ENCODE measurements around the gene NDRG4.
A peak's percentile ranks its signal among the peaks of the same experiment; 100 is the strongest.

Gene NDRG4

DNA sequence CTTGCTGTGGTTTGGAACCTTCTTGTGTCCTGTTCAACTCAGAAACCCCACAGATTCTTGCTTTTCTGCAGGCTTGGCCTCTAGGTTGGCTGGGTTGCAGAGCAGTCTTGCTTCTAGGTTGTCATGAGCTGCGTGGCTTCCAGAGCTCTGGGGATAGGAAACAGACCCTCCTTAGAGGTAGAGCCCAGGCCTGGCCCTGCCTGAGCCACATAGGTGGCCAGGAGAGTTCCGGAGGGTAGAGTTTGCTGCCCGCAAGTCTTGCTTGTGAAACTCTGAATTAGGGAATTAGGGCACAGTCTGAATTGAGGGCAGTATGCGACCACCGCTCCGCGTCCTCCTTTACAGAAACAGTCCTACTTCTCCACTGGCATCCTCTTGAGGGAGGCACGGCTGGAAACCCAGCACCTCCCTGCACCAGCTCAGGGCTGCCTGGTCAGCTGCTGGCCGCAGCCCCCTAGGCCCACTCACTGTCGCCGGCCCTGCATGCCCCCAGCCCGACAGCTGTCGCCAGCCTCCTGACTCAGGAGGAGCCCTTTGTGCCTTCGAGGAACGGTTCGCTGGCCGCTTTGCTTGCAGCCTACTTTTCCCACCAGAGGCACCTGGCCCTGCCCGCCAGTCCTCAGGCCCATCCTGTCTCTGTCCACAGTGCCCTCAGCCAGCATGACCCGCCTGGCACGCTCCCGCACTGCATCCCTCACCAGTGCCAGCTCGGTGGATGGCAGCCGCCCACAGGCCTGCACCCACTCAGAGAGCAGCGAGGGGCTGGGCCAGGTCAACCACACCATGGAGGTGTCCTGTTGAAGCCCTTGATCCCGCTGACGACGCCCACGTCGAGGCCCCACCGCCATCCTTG, 11.1 kb downstream of the NDRG4 start:
- Histone ChIP-seq H4K20me1 (ENCODE audit: control insufficient read depth, insufficient read depth, low read depth, low read length) (peaks cover 7% of the 10 kb centered on the region; the same call in 1 of the 2 replicates), H3K79me2 (ENCODE audit: control insufficient read depth, low read length) (peaks cover 41% of the 10 kb centered on the region), H3F3A (ENCODE audit: control insufficient read depth, insufficient read depth) (peaks cover 8% of the 10 kb centered on the region), H3K4me2 (ENCODE audit: low read length) (no peak overlapping the region), H3K4me3 (ENCODE audit: low read length) (no peak overlapping the region), H3K9me2 (replicated peaks; ENCODE audit: control insufficient read depth, low read length) (no peaks in the 10 kb centered on the region), H3K36me3 (ENCODE audit: control insufficient read depth, low read length) (peaks cover 25% of the 10 kb centered on the region), H3K27me3 (ENCODE audit: control insufficient read depth, low read length) (no peaks in the 10 kb centered on the region), H3K4me1 (ENCODE audit: control insufficient read depth, low read length) (peaks cover 26% of the 10 kb centered on the region), H3K9me3 (ENCODE audit: control insufficient read depth, insufficient read depth, low read length) (no peaks in the 10 kb centered on the region), H3K27ac (ENCODE audit: low read depth, low read length) (no peak overlapping the region)
- TF ChIP-seq, protein P1, sequence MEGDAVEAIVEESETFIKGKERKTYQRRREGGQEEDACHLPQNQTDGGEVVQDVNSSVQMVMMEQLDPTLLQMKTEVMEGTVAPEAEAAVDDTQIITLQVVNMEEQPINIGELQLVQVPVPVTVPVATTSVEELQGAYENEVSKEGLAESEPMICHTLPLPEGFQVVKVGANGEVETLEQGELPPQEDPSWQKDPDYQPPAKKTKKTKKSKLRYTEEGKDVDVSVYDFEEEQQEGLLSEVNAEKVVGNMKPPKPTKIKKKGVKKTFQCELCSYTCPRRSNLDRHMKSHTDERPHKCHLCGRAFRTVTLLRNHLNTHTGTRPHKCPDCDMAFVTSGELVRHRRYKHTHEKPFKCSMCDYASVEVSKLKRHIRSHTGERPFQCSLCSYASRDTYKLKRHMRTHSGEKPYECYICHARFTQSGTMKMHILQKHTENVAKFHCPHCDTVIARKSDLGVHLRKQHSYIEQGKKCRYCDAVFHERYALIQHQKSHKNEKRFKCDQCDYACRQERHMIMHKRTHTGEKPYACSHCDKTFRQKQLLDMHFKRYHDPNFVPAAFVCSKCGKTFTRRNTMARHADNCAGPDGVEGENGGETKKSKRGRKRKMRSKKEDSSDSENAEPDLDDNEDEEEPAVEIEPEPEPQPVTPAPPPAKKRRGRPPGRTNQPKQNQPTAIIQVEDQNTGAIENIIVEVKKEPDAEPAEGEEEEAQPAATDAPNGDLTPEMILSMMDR (IDR thresholded peaks at IDR 0.05; ENCODE audit: low read depth, low read length, poor library complexity, severe bottlenecking): no peak
- no peak for TF ChIP-seq EZH2phosphoT487 (IDR thresholded peaks at IDR 0.05; ENCODE audit: borderline replicate concordance, low read length)

GRCh38 chr16:58511933-58512815, 12.2 kb downstream of the NDRG4 start:
- H3K9me2 ChIP-seq (replicated peaks; ENCODE audit: control insufficient read depth, low read length): no peaks in the 10 kb centered on the region
- H3F3A ChIP-seq (ENCODE audit: control insufficient read depth, insufficient read depth): peaks cover 15% of the 10 kb centered on the region
- no peaks in the 10 kb centered on the region for H3K27me3 ChIP-seq (ENCODE audit: control insufficient read depth, low read length)
- peaks cover 52% of the 10 kb centered on the region for H3K79me2 ChIP-seq (ENCODE audit: control insufficient read depth, low read length)
- no peak overlapping the region for H3K4me3 ChIP-seq (ENCODE audit: low read length)
- no peaks in the 10 kb centered on the region for H3K9me3 ChIP-seq (ENCODE audit: control insufficient read depth, insufficient read depth, low read length)
- H3K4me1 ChIP-seq (ENCODE audit: control insufficient read depth, low read length): peaks cover 35% of the 10 kb centered on the region
- no peak overlapping the region for H3K4me2 ChIP-seq (ENCODE audit: low read length)
- H3K36me3 ChIP-seq (ENCODE audit: control insufficient read depth, low read length): peaks cover 36% of the 10 kb centered on the region
- no peak overlapping the region for H3K27ac ChIP-seq (ENCODE audit: low read depth, low read length)
- peaks cover 12% of the 10 kb centered on the region for H4K20me1 ChIP-seq (ENCODE audit: control insufficient read depth, insufficient read depth, low read depth, low read length)
- TF ChIP-seq EZH2phosphoT487 (IDR thresholded peaks at IDR 0.05; ENCODE audit: borderline replicate concordance, low read length): no peak
- TF ChIP-seq, protein P1 (IDR thresholded peaks at IDR 0.05; ENCODE audit: low read depth, low read length, poor library complexity, severe bottlenecking): peak; percentile 87

DNA sequence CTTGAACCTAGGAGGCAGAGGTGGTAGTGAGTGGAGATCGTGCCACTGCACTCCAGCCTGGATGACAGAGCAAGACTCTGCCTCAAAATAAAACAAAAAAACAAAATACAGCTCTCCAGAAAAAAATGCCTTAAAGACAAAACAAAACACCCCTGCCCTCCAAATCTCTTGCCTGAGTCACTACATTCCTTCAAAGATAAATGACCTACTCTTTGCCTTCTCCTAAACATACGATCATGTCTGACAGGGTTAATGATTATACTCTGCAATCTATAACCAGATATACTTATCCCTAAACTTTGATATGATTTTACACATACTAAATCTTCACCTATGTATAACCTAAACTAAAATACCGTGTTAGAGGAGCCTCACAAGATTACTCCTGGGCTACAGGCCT, 13.9 kb downstream of the NDRG4 start:
- H3K4me3 ChIP-seq (ENCODE audit: low read length): 0 out of 2 replicates have a peak overlapping the region, but pooled peaks have one; percentile 13
- peaks cover 31% of the 10 kb centered on the region for H3F3A ChIP-seq (ENCODE audit: control insufficient read depth, insufficient read depth)
- peak overlapping the region; percentile 95 for H3K4me2 ChIP-seq (ENCODE audit: low read length)
- H3K36me3 ChIP-seq (ENCODE audit: control insufficient read depth, low read length): peaks cover 53% of the 10 kb centered on the region
- H3K9me2 ChIP-seq (replicated peaks; ENCODE audit: control insufficient read depth, low read length): no peaks in the 10 kb centered on the region
- H3K9me3 ChIP-seq (ENCODE audit: control insufficient read depth, insufficient read depth, low read length): no peaks in the 10 kb centered on the region
- no peak for TF ChIP-seq EZH2phosphoT487 (IDR thresholded peaks at IDR 0.05; ENCODE audit: borderline replicate concordance, low read length)
- TF ChIP-seq, protein P1 (IDR thresholded peaks at IDR 0.05; ENCODE audit: low read depth, low read length, poor library complexity, severe bottlenecking): no peak
- H3K27ac ChIP-seq (ENCODE audit: low read depth, low read length): no peak overlapping the region
- no peaks in the 10 kb centered on the region for H3K27me3 ChIP-seq (ENCODE audit: control insufficient read depth, low read length)
- H3K79me2 ChIP-seq (ENCODE audit: control insufficient read depth, low read length): peaks cover 64% of the 10 kb centered on the region
- peaks cover 12% of the 10 kb centered on the region for H4K20me1 ChIP-seq (ENCODE audit: control insufficient read depth, insufficient read depth, low read depth, low read length)
- H3K4me1 ChIP-seq (ENCODE audit: control insufficient read depth, low read length): peaks cover 45% of the 10 kb centered on the region

All from DOHH2 (cell line).